Activated naive CD4-positive, alpha-beta T cell treated with anti-CD3 and anti-CD28 coated beads, Interleukin-2, amount 10 ng/mL, durations not matched to agents 7 days and 5 days (primary cell): ENCODE results near the gene DYNLRB1.
"Not testable (repeated sequence)": the region's sequence is repeated elsewhere in the genome, so short reads cannot be mapped to it uniquely, and the experiment has no call there.

Source experiments
- CTCF ChIA-PET: fragments of 350-600 bp; sonication (Branson Sonifier 250); formaldehyde crosslinking; loops from one replicate; lab custom pipeline; 2021; ENCODE audit warnings: antibody characterized with exemption; lab: Charles Lee
- DNase-seq: peaks from one replicate; pipeline ENCODE4 v3.0.0-alpha.2; 2020
- H3K27ac Mint-ChIP-seq: one replicate; pipeline ENCODE4 v1.8.0; 2021; ENCODE audit warnings: mild to moderate bottlenecking, moderate library complexity, mixed read lengths
- H3K27me3 Mint-ChIP-seq: one replicate; pipeline ENCODE4 v1.8.0; 2021; ENCODE audit warnings: mild to moderate bottlenecking, mixed read lengths
- H3K36me3 Mint-ChIP-seq: one replicate; pipeline ENCODE4 v1.8.0; 2021; ENCODE audit warnings: mixed read lengths
- H3K4me1 Mint-ChIP-seq: one replicate; pipeline ENCODE4 v1.8.0; 2021; ENCODE audit warnings: mixed read lengths
- H3K4me3 Mint-ChIP-seq: one replicate; pipeline ENCODE4 v1.8.0; 2021; ENCODE audit warnings: mild to moderate bottlenecking, moderate library complexity, mixed read lengths
- H3K9me3 Mint-ChIP-seq: one replicate; pipeline ENCODE4 v1.8.0; 2021; ENCODE audit warnings: mixed read lengths

DYNLRB1 gene

DNA sequence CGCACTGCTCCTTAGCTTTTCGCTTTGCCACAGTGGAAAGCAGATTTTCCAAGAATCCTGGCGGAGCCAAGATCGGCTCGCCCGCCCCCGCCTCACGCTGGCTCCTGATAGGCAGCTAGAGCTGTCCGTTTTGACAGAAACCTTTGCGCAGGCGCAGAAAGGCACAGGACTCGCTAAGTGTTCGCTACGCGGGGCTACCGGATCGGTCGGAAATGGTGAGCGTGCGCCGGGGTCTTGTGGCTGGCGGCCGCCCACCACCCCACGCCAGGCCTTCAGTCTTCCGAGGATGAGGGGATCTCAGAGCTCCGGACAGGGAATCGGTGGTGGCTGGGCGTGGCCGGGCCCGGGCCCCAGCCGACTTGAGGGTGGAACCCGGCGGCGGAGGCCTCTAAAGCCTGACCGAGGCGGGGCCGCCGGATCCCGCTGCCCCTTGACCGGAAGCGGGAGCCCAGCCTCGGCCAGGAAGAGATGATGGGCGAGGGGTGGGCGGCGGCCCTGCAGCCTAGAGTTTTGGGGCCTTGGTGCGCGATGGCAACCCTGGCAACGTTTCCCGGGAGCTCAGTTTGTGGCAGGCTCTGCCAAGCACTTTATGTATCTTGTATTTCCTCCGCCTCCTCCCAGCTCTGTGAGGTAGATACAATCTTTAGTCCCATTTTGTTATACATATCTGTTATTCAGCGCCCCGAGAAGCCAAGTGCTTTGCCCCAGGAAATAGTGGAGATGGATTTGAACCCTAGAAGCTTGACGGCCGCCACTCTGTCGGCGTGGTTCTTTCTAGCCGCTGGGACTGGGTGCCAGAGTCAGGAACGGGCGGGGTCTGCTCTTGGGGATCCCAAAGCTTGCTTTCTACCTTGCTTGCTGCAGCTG lies at the start of gene DYNLRB1:
Gene DYNLRB1, plus strand, starts transcription at position 176 of the 867 bp plus-strand sequence. Its CDS starts 37 bp downstream, at position 213.
- DNase-seq: peak; percentile 97
- Mint-ChIP-seq H3K9me3 (no peaks in the 10 kb centered on the region), H3K27me3 (peaks cover 4% of the 10 kb centered on the region), H3K4me1 (peaks cover 28% of the 10 kb centered on the region), H3K4me3 (peak within 1 kb of the TSS; percentile 94), H3K27ac (peak within 1 kb of the TSS; percentile 98), H3K36me3 (peaks cover 7% of the 10 kb centered on the region)
- CTCF ChIA-PET: interaction anchor here (0.6 to 12.3 kb wide), 9 partner anchors 14 to 326 kb away, joined by 3 to 142 read pairs (median 3); no protein-coding TSS in a partner anchor

DNA sequence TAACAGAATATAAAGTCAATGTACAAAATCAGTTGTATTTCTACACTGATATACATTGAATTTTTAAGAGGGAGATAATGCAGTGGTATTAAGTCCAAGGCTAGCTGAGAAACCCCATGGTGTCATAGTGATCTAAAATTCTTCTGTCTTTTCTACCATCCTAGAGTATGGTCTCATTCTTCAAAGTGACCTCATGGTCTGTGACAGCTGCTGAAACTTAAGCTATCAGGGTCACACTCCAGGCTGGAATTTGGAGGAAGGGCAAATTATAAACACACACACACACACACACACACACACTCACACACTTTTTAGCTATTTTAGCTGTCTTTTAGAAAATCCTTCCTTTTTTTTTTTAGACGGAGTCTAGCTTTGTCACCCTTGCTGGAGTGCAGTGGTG lies 47.3 kb upstream of the DYNLRB1 start:
- Mint-ChIP-seq H3K4me3 (no peak overlapping the region), H3K4me1 (no peaks in the 10 kb centered on the region), H3K27ac (no peak overlapping the region), H3K36me3 (peaks cover 24% of the 10 kb centered on the region), H3K27me3 (no peaks in the 10 kb centered on the region), H3K9me3 (no peaks in the 10 kb centered on the region)
- CTCF ChIA-PET: interaction anchor here (0.5 to 1.7 kb wide), 4 partner anchors 18 to 477 kb away, joined by 3 to 9 read pairs (median 4); no protein-coding TSS in a partner anchor
- no peak for DNase-seq

DNA sequence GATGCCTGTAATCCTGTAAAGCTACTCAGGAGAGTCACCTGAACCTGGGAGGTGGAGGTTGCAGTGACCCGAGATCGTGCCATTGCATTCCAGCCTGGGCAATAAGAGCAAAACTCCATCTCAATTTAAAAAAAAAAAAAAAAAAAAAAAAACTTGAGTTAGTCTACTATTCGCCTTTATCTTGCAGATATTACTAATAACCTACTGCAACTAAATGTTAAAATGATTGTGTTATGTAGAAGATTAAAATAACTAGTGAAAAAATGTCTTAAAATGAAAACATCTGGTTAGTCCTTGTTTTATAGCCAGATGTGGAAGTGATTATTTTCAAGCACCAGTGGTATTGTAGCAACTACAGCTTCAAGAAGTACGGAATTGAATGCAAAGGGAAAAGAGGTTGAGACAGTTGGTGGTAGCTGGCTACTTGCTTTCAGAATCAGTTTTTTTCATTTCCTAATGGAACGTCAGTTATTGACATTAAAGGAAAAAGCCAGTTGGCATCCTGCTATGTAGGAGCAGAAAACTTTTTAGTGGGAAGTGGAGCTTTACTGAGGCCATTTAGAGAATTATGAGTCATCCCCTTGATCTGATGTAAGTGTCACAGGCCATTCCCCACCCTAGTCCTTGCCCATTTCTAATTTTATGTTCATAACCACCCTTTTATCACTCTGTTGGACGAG lies 43.8 kb upstream of the DYNLRB1 start:
- Mint-ChIP-seq H3K9me3 (no peaks in the 10 kb centered on the region), H3K4me1 (peaks cover 6% of the 10 kb centered on the region), H3K36me3 (peaks cover 33% of the 10 kb centered on the region), H3K4me3 (no peak overlapping the region), H3K27me3 (no peaks in the 10 kb centered on the region), H3K27ac (no peak overlapping the region)
- CTCF ChIA-PET: interaction anchor here (2.7 kb wide), 1 partner anchor 159 kb away, joined by 41 read pairs; no protein-coding TSS in a partner anchor
- DNase-seq: no peak

GRCh38 chr20:34473262-34473883 lies 42.8 kb upstream of the DYNLRB1 start:
- Mint-ChIP-seq H3K27me3 (no peaks in the 10 kb centered on the region), H3K4me3 (no peak overlapping the region), H3K9me3 (no peaks in the 10 kb centered on the region), H3K27ac (no peak overlapping the region), H3K4me1 (peaks cover 6% of the 10 kb centered on the region), H3K36me3 (peaks cover 37% of the 10 kb centered on the region)
- peak; percentile 63 for DNase-seq
- CTCF ChIA-PET: interaction anchor here (0.6 to 2.7 kb wide), 3 partner anchors 16 to 160 kb away, joined by 3 to 41 read pairs (median 3); no protein-coding TSS in a partner anchor

DNA sequence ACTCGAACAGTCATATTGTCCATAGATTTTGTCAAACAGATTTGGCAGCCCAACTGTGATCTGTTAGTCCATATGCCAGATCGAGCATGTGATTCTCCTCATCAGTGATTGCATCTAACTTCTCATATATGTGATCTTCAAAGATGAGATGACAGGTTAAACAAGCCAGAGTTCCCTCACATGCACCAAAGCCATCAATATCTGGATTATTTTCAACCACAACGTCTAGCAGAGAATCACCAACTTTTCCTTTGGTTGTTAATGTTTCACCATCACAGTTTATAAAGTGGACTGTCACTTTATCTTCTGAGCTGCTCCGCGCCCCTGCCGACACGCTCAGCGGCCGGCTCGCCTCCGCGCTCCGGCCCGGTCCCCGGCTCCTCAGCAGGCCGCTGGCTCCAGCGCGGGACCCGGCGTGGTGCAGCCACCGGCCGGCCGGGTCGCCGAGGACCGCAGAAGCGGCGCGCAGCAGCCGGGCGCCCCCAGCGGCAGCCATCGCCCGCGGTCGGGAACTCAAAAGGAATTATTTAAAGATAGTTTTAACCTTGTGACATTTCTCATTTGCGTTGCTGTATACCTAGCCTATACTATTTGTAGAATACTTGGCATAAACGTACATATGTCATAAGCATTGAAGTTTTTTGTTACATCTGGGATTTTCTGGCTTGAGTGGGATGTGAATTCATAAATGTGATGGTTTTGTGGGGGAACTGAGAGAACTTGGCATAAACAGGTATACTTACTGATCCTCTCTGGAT lies 40.1 kb upstream of the DYNLRB1 start:
- H3K36me3 Mint-ChIP-seq: peaks cover 48% of the 10 kb centered on the region
- no peak overlapping the region for H3K27ac Mint-ChIP-seq
- no peaks in the 10 kb centered on the region for H3K9me3 Mint-ChIP-seq
- H3K27me3 Mint-ChIP-seq: no peaks in the 10 kb centered on the region
- peak; percentile 37 for DNase-seq
- CTCF ChIA-PET: interaction anchor here (1.0 to 4.6 kb wide), 3 partner anchors 62 to 294 kb away, joined by 3 to 22 read pairs (median 3); no protein-coding TSS in a partner anchor
- peaks cover 11% of the 10 kb centered on the region for H3K4me1 Mint-ChIP-seq
- H3K4me3 Mint-ChIP-seq: no peak overlapping the region

GRCh38 chr20:34479627-34480026 lies 36.6 kb upstream of the DYNLRB1 start:
- no peak for DNase-seq
- H3K4me3 Mint-ChIP-seq: no peak overlapping the region
- H3K4me1 Mint-ChIP-seq: peaks cover 11% of the 10 kb centered on the region
- CTCF ChIA-PET: no interaction called here
- H3K27me3 Mint-ChIP-seq: no peaks in the 10 kb centered on the region
- peak overlapping the region; percentile 16 for H3K27ac Mint-ChIP-seq
- peaks cover 67% of the 10 kb centered on the region for H3K36me3 Mint-ChIP-seq
- peaks cover 8% of the 10 kb centered on the region for H3K9me3 Mint-ChIP-seq

DNA sequence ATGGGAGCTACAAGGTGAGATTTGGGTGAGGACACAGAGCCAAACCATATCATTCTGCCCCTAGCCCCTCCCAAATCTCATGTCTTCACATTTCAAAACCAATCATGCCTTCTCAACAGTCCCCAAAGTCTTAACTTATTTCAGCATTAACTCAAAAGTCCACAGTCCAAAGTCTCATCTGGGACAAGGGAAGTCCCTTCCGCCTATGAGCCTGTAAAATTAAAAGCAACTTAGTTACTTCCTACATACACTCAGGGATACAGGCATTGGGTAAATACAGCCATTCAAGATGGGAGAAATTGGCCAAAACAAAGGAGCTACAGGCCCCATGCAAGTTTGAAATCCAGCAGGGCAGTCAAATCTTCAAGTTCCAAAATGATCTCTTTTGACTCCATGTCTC lies 34.1 kb upstream of the DYNLRB1 start:
- H3K4me1 Mint-ChIP-seq, H3K9me3 Mint-ChIP-seq, H3K27ac Mint-ChIP-seq, H3K27me3 Mint-ChIP-seq, H3K4me3 Mint-ChIP-seq, DNase-seq: not testable (repeated sequence)
- peaks cover 57% of the 10 kb centered on the region for H3K36me3 Mint-ChIP-seq
- CTCF ChIA-PET: interaction anchor here (2.0 kb wide), 1 partner anchor 169 kb away, joined by 4 read pairs; no protein-coding TSS in a partner anchor

DNA sequence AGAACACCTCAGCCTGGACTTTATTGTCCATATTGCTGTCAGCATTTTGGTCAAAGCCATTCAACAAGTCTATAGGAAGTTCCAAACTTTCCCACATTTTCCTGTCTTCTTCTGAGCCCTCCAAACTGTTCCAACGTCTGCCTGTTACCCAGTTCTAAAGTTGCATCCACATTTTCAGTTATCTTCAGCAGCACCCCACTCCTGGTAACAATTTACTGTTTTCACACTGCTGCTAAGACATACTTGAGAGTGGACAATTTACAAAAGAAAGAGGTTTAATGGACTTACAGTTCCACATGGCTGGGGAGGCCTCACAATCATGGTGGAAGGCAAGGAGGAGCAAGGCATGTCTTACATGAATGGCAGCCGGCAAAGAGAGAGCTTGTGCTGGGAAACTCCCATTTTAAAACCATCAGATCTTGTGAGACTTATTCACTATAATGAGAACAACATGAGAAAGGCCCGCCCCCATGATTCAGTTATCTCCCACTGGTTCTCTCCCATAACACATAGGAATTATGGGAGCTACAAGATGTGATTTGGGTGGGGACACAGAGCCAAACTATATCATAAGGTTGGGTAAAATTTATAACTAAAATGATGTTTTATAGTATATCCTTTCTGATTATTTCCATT lies 32.5 kb upstream of the DYNLRB1 start:
- peaks cover 58% of the 10 kb centered on the region for H3K36me3 Mint-ChIP-seq
- H3K9me3 Mint-ChIP-seq, H3K4me1 Mint-ChIP-seq, H3K4me3 Mint-ChIP-seq, H3K27ac Mint-ChIP-seq, H3K27me3 Mint-ChIP-seq, DNase-seq: not testable (repeated sequence)
- CTCF ChIA-PET: interaction anchor here (1.0 kb wide), 1 partner anchor 171 kb away, joined by 4 read pairs; no protein-coding TSS in a partner anchor

DNA sequence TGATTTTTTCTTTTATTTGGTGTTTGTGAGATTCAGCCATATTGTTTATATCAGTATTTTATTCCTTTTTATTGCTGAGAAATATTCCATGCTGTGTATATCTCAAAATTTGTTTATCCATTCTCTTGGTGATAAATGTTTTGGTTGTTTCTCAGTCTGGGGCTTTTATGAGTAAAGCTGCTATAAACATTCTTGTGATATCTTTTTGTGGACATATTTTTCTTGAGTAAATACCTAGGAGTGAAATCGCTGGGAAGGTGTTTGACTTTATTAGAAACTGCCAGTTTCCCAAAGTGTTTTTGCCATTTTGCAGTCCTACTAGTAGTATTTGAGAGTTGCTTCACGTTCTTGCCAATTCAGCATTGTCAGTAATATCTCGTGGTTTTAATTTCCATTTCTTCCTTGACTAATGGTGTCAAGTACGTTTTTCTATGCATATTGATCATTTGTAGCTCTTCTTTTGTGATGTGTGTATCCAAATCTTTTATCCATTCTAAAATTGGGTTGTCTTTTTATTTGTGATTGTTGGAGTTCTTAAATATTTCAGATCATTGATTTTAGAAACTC lies 31.1 kb upstream of the DYNLRB1 start:
- no peak for DNase-seq
- peaks cover 53% of the 10 kb centered on the region for H3K36me3 Mint-ChIP-seq
- no peak overlapping the region for H3K4me3 Mint-ChIP-seq
- no peak overlapping the region for H3K27ac Mint-ChIP-seq
- CTCF ChIA-PET: interaction anchor here (0.6 to 1.8 kb wide), 2 partner anchors 8 to 173 kb away, joined by 3 to 6 read pairs; no protein-coding TSS in a partner anchor
- no peaks in the 10 kb centered on the region for H3K4me1 Mint-ChIP-seq
- H3K27me3 Mint-ChIP-seq: no peaks in the 10 kb centered on the region
- H3K9me3 Mint-ChIP-seq: peaks cover 8% of the 10 kb centered on the region

- Mint-ChIP-seq H3K4me1 (no peaks in the 10 kb centered on the region), H3K27ac (no peak overlapping the region), H3K4me3 (no peak overlapping the region), H3K27me3 (no peaks in the 10 kb centered on the region), H3K9me3 (no peaks in the 10 kb centered on the region), H3K36me3 (peaks cover 43% of the 10 kb centered on the region)
- CTCF ChIA-PET: interaction anchor here (1.7 kb wide), 1 partner anchor 179 kb away, joined by 5 read pairs; no protein-coding TSS in a partner anchor
- no peak for DNase-seq
Observed at GRCh38 chr20:34491226-34491931, 24.8 kb upstream of the DYNLRB1 start.

DNA sequence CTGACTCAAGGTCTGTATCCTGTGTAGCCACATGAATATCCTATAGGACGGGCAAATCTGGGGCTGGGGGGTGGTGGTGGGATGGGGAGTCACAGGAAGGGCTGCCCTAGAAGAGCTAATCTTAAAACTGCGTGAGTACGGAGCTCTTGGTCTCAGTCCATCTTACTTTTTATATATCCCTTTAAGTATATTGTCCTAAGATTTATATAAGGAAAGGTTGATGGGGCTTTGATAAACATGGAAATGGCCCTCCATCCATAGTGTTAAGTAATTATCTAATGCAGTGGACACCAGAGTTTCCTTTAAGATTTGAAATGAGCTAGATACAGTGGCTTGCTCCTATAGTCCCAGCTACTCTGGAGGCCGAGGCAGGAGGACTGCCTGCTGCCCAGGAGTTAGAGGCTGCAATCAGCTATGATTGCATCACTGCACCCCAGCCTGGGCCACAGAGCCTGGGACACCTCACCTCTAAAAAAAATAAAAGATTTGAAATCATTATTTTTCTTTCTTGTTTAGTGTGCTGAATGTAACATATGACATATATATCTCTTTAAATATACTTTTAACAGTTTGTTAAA lies 24.2 kb upstream of the DYNLRB1 start:
- no peak overlapping the region for H3K27ac Mint-ChIP-seq
- no peak overlapping the region for H3K4me3 Mint-ChIP-seq
- H3K27me3 Mint-ChIP-seq: no peaks in the 10 kb centered on the region
- no peaks in the 10 kb centered on the region for H3K9me3 Mint-ChIP-seq
- no peaks in the 10 kb centered on the region for H3K4me1 Mint-ChIP-seq
- DNase-seq: no peak
- CTCF ChIA-PET: interaction anchor here (1.7 kb wide), 1 partner anchor 180 kb away, joined by 5 read pairs; no protein-coding TSS in a partner anchor
- H3K36me3 Mint-ChIP-seq: peaks cover 44% of the 10 kb centered on the region

GRCh38 chr20:34493646-34494045 lies 22.6 kb upstream of the DYNLRB1 start:
- no peaks in the 10 kb centered on the region for H3K4me1 Mint-ChIP-seq
- DNase-seq: no peak
- CTCF ChIA-PET: interaction anchor here (1.4 kb wide), 1 partner anchor 46 kb away, joined by 3 read pairs; no protein-coding TSS in a partner anchor
- H3K27ac Mint-ChIP-seq: no peak overlapping the region
- peaks cover 52% of the 10 kb centered on the region for H3K36me3 Mint-ChIP-seq
- no peaks in the 10 kb centered on the region for H3K9me3 Mint-ChIP-seq
- no peak overlapping the region for H3K4me3 Mint-ChIP-seq
- no peaks in the 10 kb centered on the region for H3K27me3 Mint-ChIP-seq
